Heart left ventricle (tissue), 16 donors: ENCODE measurements around the gene ITGA11. TPM values are rescaled to one million over a fixed set of nuclear protein-coding genes. Genes with fewer than 3 reads are reported as not detected.

ENCODE experiments used
- ATAC-seq, 4 donors: fragments of 200-7000 bp; cut with Tn5 transposase; one replicate each; pipeline ENCODE4 v1.9.1; 2020 to 2022; ENCODE audit warnings: moderate library complexity in 4 of 4, mild to moderate bottlenecking in 3 of 4, moderate number of reproducible peaks in 1 of 4
- DNase-seq, 5 donors: peaks; one replicate each; pipeline ENCODE4 v3.0.0-alpha.2; 2020
- H3K27ac ChIP-seq, 12 donors: fragments of 200-600 bp; sonication (generic) in 4 of 12; one replicate each; pipeline versions ENCODE4 v1.5.0 to v1.8.0; 2016 to 2022; ENCODE audit warnings: mild to moderate bottlenecking in 2 of 12
- H3K27me3 ChIP-seq, 9 donors: fragments of 200-600 bp; sonication (generic) in 2 of 9; one replicate each; pipeline versions ENCODE4 v1.5.1 to v1.8.0; 2016 to 2022; ENCODE audit warnings: mild to moderate bottlenecking in 3 of 9
- H3K36me3 ChIP-seq, 9 donors: fragments of 200-600 bp; sonication (generic) in 2 of 9; one replicate each; pipeline versions ENCODE4 v1.5.0 to v1.8.0; 2018 to 2022; ENCODE audit warnings: mild to moderate bottlenecking in 2 of 9
- H3K4me1 ChIP-seq, 12 donors: fragments of 200-600 bp; sonication (generic) in 4 of 12; one replicate each; pipeline versions ENCODE4 v1.5.0 to v1.8.0; 2016 to 2022; ENCODE audit warnings: mild to moderate bottlenecking in 3 of 12
- H3K4me3 ChIP-seq, 12 donors: fragments of 200-600 bp; sonication (generic) in 4 of 12; one replicate each; pipeline versions ENCODE4 v1.5.0 to v1.8.0; 2017 to 2022; ENCODE audit warnings: mild to moderate bottlenecking in 9 of 12, moderate library complexity in 4 of 12
- H3K9me3 ChIP-seq, 12 donors: fragments of 200-600 bp; sonication (generic) in 4 of 12; one replicate each; pipeline versions ENCODE4 v1.5.0 to v1.8.0; 2016 to 2022; ENCODE audit warnings: mild to moderate bottlenecking in 1 of 12
- POLR2A ChIP-seq, 2 donors: fragments of 450-650 bp; IDR thresholded peaks; one replicate each; pipeline ENCODE4 v1.6.1; 2017; ENCODE audit warnings: antibody characterized with exemption in 2 of 2, mild to moderate bottlenecking in 2 of 2, moderate library complexity in 2 of 2
- WGBS, 4 donors: extraction: QIAGEN DNeasy Blood & Tissue Kit in 2 of 4; methylation state at CpG; one replicate each; pipeline versions ENCODE4 v1.1.5 to v1.1.7; 2013 to 2018; 5-methylcytosine and 5-hydroxymethylcytosine counted together
- intact Hi-C, 10 donors: fragments of 100-400 bp; cut with DNase I; formaldehyde crosslinking; loops; one replicate each; pipeline versions ENCODE4 v1.11.1 to v1.14.2; 2022
- polyA plus RNA-seq, 2 donors: library from polyadenylated mRNA; stranded (reverse); fragments of 200-250 nt; gene quantifications; one replicate each; pipeline ENCODE4 v1.2.3, GENCODE V29; 2013
- total RNA-seq, 9 donors: library from RNA; depleted of rRNA in 2 of 9; stranded (reverse); fragments of >200 nt in 2 of 9; fragmentation: NEBNext Ultra II Directional in 3 of 9; extraction: Animal tissue kit (Norgen Biotek cat#: 25700) in 3 of 9; gene quantifications; one replicate each; pipeline versions ENCODE4 v1.1.0 to v1.2.4, GENCODE V29; 2016 to 2023
- TF ChIP-seq, protein P1 (sequence below), 12 donors: fragments of 200-600 bp; sonication (generic) in 4 of 12; IDR thresholded peaks; one replicate each; pipeline versions ENCODE4 v1.5.0 to v1.8.0; 2018 to 2022; ENCODE audit warnings: antibody characterized with exemption in 12 of 12, mild to moderate bottlenecking in 5 of 12
- donor health status: ischemic (EF 13 %, LVEDD 7.1; RV severe dilation, severe dysfunction).
- donor health status: healthy with polysubstance abuse.
- donor health status: DM: no; HTN: yes; CAD: no.
- donor health status: DM: no; HTN: no; CAD: no.
- donor health status: ischemic (EF 25% LVEDD 6.9; RV normal size, moderate dysfunction).
- donor health status: ischemic (EF 25% LVEDD 5.7; RV mildly dilated, moderate dysfunction).
- donor health status: healthy.
- donor health status: DM: yes; HTN: yes; CAD: no.
- donor health status: ischemic (EF 35%, LVEDD 5.7; RV mildly dilated, moderate dysfunction).
- donor health status: nonischemic (EF 11% LVEDD 7.7; RV severe dilation, severe dysfunction).
- donor health status: DM: yes; HTN: yes; CAD: no.
- donor health status: PGD.
- donor health status: ischemic (EF 29% LVEDD 5.4; RV normal size, mild dysfunction).
- donor health status: nonischemic (EF 23%, LVEDD 6.1; RV moderate dilation, normal function).

Gene ITGA11
- total and polyA plus RNA-seq, 11 donors = 2.1 to 35.5 (median 12.1) TPM

- ATAC-seq (no peak), DNase-seq (no peak)
- H3K4me1 ChIP-seq = peaks cover 0 to 22% (median 11%) of the 10 kb centered on the region in 12 donors
- H3K27me3 ChIP-seq = peaks cover 3 to 32% (median 12%) of the 10 kb centered on the region in 9 donors
- WGBS, 4 donors = 61 to 69% (median 64%) methylated on average over 3 of the region's 3 CpGs
- no peak for TF ChIP-seq POLR2A (IDR thresholded peaks at IDR 0.05)
- TF ChIP-seq, protein P1, sequence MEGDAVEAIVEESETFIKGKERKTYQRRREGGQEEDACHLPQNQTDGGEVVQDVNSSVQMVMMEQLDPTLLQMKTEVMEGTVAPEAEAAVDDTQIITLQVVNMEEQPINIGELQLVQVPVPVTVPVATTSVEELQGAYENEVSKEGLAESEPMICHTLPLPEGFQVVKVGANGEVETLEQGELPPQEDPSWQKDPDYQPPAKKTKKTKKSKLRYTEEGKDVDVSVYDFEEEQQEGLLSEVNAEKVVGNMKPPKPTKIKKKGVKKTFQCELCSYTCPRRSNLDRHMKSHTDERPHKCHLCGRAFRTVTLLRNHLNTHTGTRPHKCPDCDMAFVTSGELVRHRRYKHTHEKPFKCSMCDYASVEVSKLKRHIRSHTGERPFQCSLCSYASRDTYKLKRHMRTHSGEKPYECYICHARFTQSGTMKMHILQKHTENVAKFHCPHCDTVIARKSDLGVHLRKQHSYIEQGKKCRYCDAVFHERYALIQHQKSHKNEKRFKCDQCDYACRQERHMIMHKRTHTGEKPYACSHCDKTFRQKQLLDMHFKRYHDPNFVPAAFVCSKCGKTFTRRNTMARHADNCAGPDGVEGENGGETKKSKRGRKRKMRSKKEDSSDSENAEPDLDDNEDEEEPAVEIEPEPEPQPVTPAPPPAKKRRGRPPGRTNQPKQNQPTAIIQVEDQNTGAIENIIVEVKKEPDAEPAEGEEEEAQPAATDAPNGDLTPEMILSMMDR (IDR thresholded peaks at IDR 0.05) = no peak
- no peaks in the 10 kb centered on the region for H3K36me3 ChIP-seq
- H3K27ac ChIP-seq = no peak overlapping the region
- intact Hi-C loops = no loop called here
- no peaks in the 10 kb centered on the region for H3K9me3 ChIP-seq
- no peak overlapping the region for H3K4me3 ChIP-seq
Measured at GRCh38 chr15:68427366-68427765, 4.6 kb downstream of the ITGA11 start.

DNA sequence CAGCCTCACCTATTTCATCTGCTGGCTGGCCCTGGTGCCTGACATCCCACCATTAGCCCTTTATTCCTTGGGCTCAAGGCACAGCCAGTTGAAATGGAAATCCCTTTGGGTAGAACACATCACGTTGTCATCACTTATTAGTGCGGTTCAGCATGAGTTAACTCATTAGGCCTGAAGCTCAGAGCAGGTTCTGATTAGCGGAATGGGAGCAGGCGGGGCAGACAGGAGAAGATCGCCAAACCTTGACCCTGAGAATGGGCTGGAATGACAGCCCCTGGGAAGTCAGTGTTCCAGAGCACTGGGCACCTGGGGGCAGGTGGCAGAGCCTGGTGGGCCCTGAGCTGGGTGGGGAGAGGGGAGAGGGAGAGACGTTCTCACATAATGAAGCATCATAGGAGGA is 5.8 kb downstream of the ITGA11 start:
- Histone ChIP-seq H3K27me3 (peaks cover 0 to 20% (median 5%) of the 10 kb centered on the region in 9 donors), H3K9me3 (no peaks in the 10 kb centered on the region), H3K4me3 (no peak overlapping the region), H3K36me3 (no peaks in the 10 kb centered on the region), H3K4me1 (peaks cover 0 to 19% (median under 1%) of the 10 kb centered on the region in 12 donors), H3K27ac (no peak overlapping the region)
- TF ChIP-seq, protein P1 (IDR thresholded peaks at IDR 0.05) = no peak
- no peak for TF ChIP-seq POLR2A (IDR thresholded peaks at IDR 0.05)
- intact Hi-C loops = no loop called here
- no peak for DNase-seq
- 91 to 96% (median 95%) methylated on average over 4 to 6 of the region's 6 CpGs for WGBS, 4 donors
- ATAC-seq = no peak

DNA sequence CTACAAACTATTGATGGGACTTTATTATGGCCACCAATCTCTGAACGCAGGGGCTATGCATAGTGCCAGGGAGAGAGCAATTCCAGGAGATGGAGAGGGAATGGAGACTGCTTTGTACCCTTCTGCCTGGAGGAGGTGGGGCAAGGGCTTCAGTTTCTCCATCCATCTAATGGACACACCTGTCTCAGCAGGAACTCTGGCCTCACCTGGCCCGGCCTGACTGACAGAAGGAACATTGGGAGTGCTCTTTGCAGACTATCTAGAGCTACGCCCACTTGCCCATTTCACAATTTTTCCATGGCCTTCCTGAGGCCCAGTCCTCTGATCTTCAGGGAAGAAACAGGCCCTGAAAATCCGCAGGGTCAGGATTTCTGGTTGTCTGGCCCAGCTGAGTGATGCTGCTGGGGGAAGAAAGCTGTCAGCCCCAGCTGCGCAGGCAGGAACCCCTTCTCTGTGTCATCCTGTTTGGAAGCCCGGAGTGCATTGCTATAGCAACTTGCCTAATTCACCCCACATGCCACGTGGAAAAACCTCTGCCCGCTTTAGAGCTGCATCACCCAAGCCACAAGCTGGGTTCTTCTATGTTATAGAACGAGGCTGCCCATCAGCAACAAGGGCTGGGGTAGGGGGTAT is 6.4 kb downstream of the ITGA11 start:
- Histone ChIP-seq H3K4me1 (peaks cover 0 to 17% (median 0%) of the 10 kb centered on the region in 12 donors), H3K27ac (no peak overlapping the region), H3K27me3 (peaks cover 0 to 14% (median 0%) of the 10 kb centered on the region in 9 donors), H3K9me3 (no peaks in the 10 kb centered on the region), H3K36me3 (no peaks in the 10 kb centered on the region), H3K4me3 (no peak overlapping the region)
- DNase-seq = no peak
- ATAC-seq = no peak
- no peak for TF ChIP-seq POLR2A (IDR thresholded peaks at IDR 0.05)
- TF ChIP-seq, protein P1 (IDR thresholded peaks at IDR 0.05) = no peak
- 77 to 96% (median 85%) methylated on average over 9 of the region's 9 CpGs for WGBS, 4 donors
- intact Hi-C loops = no loop called here

GRCh38 chr15:68424754-68425390 is 7.1 kb downstream of the ITGA11 start:
- intact Hi-C loops = no loop called here
- Histone ChIP-seq H3K36me3 (no peaks in the 10 kb centered on the region), H3K27ac (no peak overlapping the region), H3K9me3 (no peaks in the 10 kb centered on the region), H3K27me3 (peaks cover 0 to 7% (median 0%) of the 10 kb centered on the region in 9 donors), H3K4me3 (no peak overlapping the region), H3K4me1 (peaks cover 0 to 24% (median 0%) of the 10 kb centered on the region in 12 donors)
- 74 to 87% (median 78%) methylated on average over 7 of the region's 7 CpGs for WGBS, 4 donors
- DNase-seq (no peak), ATAC-seq (no peak)
- TF ChIP-seq POLR2A (IDR thresholded peaks at IDR 0.05) = no peak
- TF ChIP-seq, protein P1 (IDR thresholded peaks at IDR 0.05) = no peak
